ENCODE data around the gene SLC8A1. TPM values are rescaled to one million over a fixed set of nuclear protein-coding genes. Genes with fewer than 3 reads are reported as not detected.

Gene SLC8A1
- polyA plus RNA-seq, 12 donors: 4.4 to 12.4 (median 8.5) TPM; not detected in 1

- no peak for DNase-seq
Observed at GRCh38 chr2:40049781-40050180, 402.1 kb downstream of the SLC8A1 start.

GRCh38 chr2:40048506-40048905 is 403.4 kb downstream of the SLC8A1 start:
- no peak for DNase-seq

- no peak for DNase-seq
Observed at GRCh38 chr2:40047406-40047805, 404.5 kb downstream of the SLC8A1 start.

All from muscle of arm (tissue), 12 donors.